IPS DF 19.7 (cell line): Measurements from ENCODE around the gene TMEM178A.
"Not testable (repeated sequence)": the region's sequence is repeated elsewhere in the genome, so short reads cannot be mapped to it uniquely, and the experiment has no call there.

Experiments
- DNase-seq: peaks from one replicate; pipeline ENCODE4 v3.0.0-alpha.2; 2013; ENCODE audit warnings: low read depth, low spot score

The TMEM178A gene

GRCh38 chr2:39665811-39666490 is at the start of gene TMEM178A:
Gene TMEM178A, plus strand, starts transcription at chr2:39665917. Its CDS starts 58 bp downstream, at chr2:39665975.
- DNase-seq, result no peak

DNA sequence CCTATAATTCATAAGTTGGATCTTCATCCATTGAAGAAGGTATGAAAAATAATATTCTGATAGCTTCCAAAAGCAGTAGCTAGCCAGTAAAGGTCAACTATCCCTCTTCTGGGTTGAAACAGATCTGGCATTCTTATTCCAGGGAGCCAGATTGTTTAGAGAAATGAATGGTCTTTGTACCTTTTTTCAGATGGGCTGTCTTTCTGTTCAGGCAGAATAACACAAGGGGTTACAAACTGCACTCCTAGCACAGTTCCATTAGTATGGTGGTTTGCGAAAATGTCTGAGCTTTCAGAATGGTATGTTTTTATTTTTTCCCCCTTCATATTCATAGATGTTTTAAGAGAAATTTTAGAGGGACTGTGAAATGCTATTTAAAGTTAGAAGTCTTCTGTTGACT is 47.5 kb upstream of the TMEM178A start:
- DNase-seq, result no peak

DNA sequence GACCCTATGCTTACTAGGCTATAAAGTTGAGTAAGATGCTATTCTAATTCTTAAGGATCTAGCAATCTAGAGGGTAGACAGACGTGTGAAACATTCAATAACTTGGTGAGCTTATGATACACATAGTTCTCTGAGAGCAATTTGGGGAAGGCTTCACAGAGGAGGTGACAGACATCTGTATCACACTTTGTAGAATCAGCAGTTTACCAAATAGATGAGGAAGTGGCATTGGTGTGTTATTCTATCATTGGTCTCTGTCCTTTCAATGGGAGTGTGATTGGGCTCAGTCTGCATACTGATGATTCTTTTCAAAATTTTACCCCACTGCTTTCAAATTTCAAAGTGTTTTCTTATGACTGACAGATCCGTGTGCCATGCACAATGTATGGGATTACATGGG is 47.0 kb upstream of the TMEM178A start:
- DNase-seq, result no peak

GRCh38 chr2:39620067-39620466 is 45.6 kb upstream of the TMEM178A start:
- DNase-seq, result no peak

GRCh38 chr2:39621596-39621995 is 44.1 kb upstream of the TMEM178A start:
- DNase-seq, result no peak

DNA sequence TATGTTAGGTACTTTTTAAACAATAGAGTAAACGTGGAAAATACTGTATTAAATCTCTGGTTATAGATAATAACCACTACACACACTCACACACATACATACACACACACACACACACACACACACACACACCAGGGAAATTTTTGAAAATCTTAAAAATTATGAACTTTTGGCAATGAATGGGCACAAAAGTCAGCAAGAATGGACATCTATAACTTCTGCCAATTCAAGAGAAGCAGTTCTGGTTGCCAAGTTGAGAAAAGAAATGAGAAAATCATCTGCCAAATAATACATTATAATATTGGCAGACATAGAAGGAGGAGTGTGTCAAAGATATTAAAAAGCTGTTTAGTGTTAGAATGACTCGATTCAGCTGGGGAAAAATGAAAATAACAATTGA is 42.9 kb upstream of the TMEM178A start:
- DNase-seq, result no peak

DNA sequence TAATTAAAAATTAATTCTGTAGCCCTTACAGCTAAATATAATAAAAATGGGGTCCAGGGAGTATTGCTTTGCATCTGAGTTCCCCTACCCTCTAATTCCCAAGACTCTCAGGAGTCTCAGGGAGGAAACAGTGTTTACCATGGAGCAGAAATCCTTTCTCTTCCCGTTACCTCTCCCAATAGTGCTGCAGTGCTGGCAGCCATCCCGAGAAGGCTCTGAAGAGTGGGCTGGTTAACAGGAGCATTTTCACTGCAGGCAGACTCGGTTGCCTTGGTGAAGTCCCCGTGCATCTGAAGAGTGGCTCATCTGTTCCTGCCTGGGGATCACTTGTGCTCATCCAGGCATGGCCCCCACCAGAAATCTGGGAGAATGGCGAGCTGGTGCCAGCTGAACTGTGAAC is 41.8 kb upstream of the TMEM178A start:
- no peak for DNase-seq

- DNase-seq, result no peak
Observed at GRCh38 chr2:39625193-39625926, 40.4 kb upstream of the TMEM178A start.

- DNase-seq, result no peak
Observed at GRCh38 chr2:39625927-39626270, 39.8 kb upstream of the TMEM178A start.

GRCh38 chr2:39628346-39628745 is 37.4 kb upstream of the TMEM178A start:
- DNase-seq, result not testable (repeated sequence)

- no peak for DNase-seq
Observed at GRCh38 chr2:39629646-39630045, 36.1 kb upstream of the TMEM178A start.

GRCh38 chr2:39631256-39631655 is 34.5 kb upstream of the TMEM178A start:
- DNase-seq, result no peak

DNA sequence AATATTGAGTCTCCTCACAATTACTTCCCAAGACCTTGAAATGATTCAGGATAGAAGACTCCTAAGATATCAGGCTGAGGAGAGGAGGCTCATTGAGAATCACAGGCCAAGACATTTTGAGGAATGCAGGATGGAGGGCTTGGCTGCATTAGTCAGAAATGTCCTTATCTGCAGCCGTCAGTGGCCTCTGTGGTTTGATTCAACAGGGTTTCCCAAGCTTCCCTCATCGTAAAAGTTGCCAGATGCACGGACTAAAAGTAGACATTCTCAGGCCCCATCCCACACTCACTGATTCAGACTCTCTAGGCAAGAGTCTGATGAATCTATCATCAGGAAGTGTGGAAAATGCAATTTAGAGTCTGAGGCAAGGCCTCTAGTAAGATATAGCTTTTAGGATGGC is 34.0 kb upstream of the TMEM178A start:
- no peak for DNase-seq

DNA sequence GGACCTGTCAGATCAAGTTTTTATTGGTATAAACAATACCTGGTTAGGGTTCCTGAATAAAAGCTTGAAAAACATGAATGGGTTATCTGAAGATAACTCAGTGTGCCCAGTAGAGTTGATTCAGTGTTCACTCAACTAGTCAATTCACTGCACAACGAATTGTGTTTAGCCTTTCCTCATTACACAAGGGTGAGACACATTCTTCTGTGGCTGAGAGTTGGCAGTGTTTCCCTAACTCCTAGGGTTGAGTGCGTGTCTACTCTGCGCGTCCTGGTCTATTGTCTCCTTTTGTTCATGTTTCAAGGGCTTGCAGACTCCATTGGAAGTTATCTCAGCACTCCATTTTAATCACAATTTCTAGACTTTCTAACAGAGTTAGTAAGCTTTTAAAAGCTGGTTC is 32.8 kb upstream of the TMEM178A start:
- no peak for DNase-seq

GRCh38 chr2:39636306-39636705 is 29.4 kb upstream of the TMEM178A start:
- DNase-seq, result no peak

DNA sequence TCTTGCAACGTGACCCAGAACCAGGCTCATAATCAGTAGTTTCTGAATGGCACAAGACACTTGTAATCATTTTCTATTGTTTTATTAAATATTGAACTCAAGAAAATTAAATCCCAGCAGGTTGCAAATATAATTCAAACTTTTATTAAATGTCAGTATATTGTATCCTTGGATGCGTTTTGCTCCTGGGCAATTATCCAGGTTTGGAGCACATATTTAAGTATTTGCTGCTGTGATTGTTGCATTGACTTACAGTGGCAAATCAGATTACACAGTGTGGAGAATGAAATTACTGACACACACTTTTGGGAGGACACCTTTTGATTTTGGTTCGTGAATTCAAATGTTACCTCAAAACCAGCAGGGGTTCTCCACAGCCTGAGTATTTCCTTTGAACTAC is 27.1 kb upstream of the TMEM178A start:
- no peak for DNase-seq

DNA sequence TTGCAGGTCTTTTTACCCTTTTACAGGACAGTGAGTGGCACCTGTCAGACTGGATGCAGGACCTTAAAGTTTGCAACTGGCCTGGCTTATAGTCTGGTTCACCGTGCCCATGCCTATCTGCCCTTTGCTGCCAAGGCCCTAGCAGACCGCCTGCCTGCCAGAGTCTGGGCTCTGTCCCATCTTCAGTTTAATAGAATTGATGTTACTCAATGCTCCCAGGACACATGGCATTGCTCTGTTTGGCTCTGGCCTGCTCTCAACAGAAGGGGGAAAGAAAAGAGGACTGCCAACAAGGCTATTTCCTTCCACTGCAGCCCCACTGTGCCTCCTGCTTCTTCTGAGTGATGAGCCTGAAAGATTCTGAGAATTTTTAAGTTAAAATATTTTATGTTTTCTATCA is 25.6 kb upstream of the TMEM178A start:
- DNase-seq, result no peak

- no peak for DNase-seq
Observed at GRCh38 chr2:39640681-39641080, 25.0 kb upstream of the TMEM178A start.

DNA sequence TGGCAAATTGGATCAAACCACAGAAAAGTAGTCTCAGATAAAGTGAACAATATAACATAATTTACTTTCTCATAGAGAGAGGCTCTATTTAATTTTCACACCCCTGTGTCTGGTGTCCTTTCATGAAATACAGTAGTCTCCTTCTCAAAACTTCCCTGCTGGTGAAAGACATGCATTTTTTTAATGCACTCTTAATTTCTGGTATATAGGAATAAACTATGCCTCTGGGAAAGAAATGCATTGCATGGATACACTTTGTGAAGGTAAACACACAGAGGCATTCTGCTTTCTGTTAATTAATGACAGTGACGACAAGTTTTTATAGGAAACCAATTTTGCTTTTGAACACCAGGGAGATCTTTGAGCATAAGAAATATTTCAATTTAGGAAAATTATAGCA is 24.1 kb upstream of the TMEM178A start:
- no peak for DNase-seq

- no peak for DNase-seq
Observed at GRCh38 chr2:39642051-39642718, 23.5 kb upstream of the TMEM178A start.

DNA sequence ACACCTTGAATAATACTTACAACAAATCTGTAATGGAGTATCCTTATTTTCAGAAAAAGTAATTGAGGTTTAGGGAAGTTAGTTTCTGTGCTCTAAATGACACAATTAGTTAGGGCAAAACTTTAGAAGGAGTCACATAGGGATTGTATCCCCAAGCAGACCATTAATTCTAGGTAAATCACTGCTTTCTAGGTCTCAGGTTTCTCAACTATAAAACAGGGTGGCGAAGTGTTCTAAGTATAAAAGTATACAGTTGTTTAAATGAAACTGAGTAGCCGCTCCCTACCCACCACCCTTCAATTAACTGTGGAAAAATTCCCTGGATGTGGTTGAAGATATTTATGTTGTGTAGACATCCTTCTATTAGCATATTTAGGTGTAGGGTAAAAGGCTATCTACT is 19.9 kb upstream of the TMEM178A start:
- no peak for DNase-seq

GRCh38 chr2:39646267-39646666 is 19.4 kb upstream of the TMEM178A start:
- no peak for DNase-seq
